HG02943 (cell line): ENCODE measurements around the gene EXOC3L2.

Source experiments
- ATAC-seq: cut with Tn5 transposase; IDR thresholded peaks from one replicate; pipeline ENCODE4 v1.9.1; 2021; ENCODE audit warnings: mild to moderate bottlenecking, low read depth, moderate library complexity; ENCODE audit not compliant: unreplicated experiment

The EXOC3L2 gene

GRCh38 chr19:45224645-45225044 is 20.6 kb downstream of the EXOC3L2 start:
- ATAC-seq = no peak

- ATAC-seq = no peak
These were observed 21.3 kb downstream of the EXOC3L2 start for GRCh38 chr19:45223879-45224278.

GRCh38 chr19:45222724-45223123 is 22.5 kb downstream of the EXOC3L2 start:
- no peak for ATAC-seq

GRCh38 chr19:45218911-45219743 is 26.1 kb downstream of the EXOC3L2 start:
- no peak for ATAC-seq

GRCh38 chr19:45218426-45218825 is 26.8 kb downstream of the EXOC3L2 start:
- ATAC-seq = no peak

- no peak for ATAC-seq
These were observed 27.3 kb downstream of the EXOC3L2 start for GRCh38 chr19:45217957-45218334.

- ATAC-seq = no peak
These were observed 27.8 kb downstream of the EXOC3L2 start for GRCh38 chr19:45217193-45217956.

GRCh38 chr19:45216667-45217066 is 28.5 kb downstream of the EXOC3L2 start:
- no peak for ATAC-seq

GRCh38 chr19:45215391-45216191 is 29.6 kb downstream of the EXOC3L2 start:
- ATAC-seq = no peak

- no peak for ATAC-seq
These were observed 32.2 kb downstream of the EXOC3L2 start for GRCh38 chr19:45213031-45213430.

- ATAC-seq = no peak
These were observed 33.3 kb downstream of the EXOC3L2 start for GRCh38 chr19:45211751-45212381.

- no peak for ATAC-seq
These were observed 38.9 kb downstream of the EXOC3L2 start for GRCh38 chr19:45206328-45206727.

GRCh38 chr19:45205810-45206209 is 39.4 kb downstream of the EXOC3L2 start:
- ATAC-seq = no peak

- no peak for ATAC-seq
These were observed 42.6 kb downstream of the EXOC3L2 start for GRCh38 chr19:45202637-45203036.

- ATAC-seq = no peak
These were observed 44.6 kb downstream of the EXOC3L2 start for GRCh38 chr19:45200568-45200967.

- no peak for ATAC-seq
These were observed 49.4 kb downstream of the EXOC3L2 start for GRCh38 chr19:45195764-45196163.

GRCh38 chr19:45191375-45191774 is 53.8 kb downstream of the EXOC3L2 start:
- ATAC-seq = no peak

GRCh38 chr19:45189971-45190370 is 55.2 kb downstream of the EXOC3L2 start:
- no peak for ATAC-seq

GRCh38 chr19:45187421-45188100 is 57.6 kb downstream of the EXOC3L2 start:
- no peak for ATAC-seq
